ENCODE measurements around the gene HDAC4.

HDAC4 gene

DNA sequence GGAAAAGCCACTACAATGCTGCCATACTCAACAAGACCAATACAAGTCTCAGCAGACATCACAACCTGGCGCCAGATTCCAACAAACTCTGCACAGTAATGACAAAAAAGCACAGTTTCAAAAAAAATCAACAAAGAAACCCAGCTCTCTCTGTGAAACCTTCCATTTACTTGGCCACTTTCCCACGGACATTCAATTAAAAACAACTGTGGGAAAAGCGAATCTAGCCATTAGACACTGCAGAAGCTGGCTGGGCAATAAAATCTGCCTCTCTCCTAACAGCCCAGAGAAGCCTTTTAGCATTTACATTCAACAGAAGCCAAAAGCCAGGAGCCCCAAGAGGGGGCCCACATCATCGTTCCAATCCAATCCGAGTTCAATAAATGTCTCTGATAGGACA lies 128.9 kb downstream of the HDAC4 start:
- Histone ChIP-seq H3K9ac (ENCODE audit: low read depth in 1 of 2, low read length in 2 of 2) (no peak overlapping the region), H3K4me1 (ENCODE audit: control insufficient read depth in 1 of 2, insufficient read depth in 2 of 2, low read length in 2 of 2) (peaks cover 49 to 54% of the 10 kb centered on the region in 2 donors), H3K27ac (ENCODE audit: low read depth, low read length) (no peak overlapping the region)

DNA sequence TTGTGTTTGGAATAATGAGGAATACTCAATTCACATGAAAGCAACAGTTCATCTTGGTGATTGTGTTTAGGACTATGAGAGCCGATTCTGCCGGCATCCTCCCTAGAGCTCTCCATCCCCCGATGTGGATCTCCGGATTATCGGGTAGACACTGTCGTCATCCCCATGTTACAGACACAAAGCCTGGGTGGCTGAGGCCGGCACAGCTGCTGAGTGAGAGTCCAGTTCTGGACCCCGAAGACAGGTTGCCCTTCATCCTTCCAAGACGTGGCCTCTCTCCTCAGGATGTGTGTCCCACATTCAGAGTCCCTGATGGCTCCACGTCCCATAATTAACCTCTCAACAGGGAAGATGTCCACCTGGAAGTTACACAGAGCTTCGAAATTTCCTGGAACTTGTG lies 129.3 kb downstream of the HDAC4 start:
- Histone ChIP-seq H3K9ac (ENCODE audit: low read depth in 1 of 2, low read length in 2 of 2) (no peak overlapping the region), H3K36me3 (ENCODE audit: control insufficient read depth in 1 of 2, insufficient read depth in 2 of 2, low read length in 2 of 2) (no peaks in the 10 kb centered on the region), H3K27ac (ENCODE audit: low read depth, low read length) (no peak overlapping the region), H3K4me1 (ENCODE audit: control insufficient read depth in 1 of 2, insufficient read depth in 2 of 2, low read length in 2 of 2) (peaks cover 53 to 58% of the 10 kb centered on the region in 2 donors), H3K27me3 (ENCODE audit: control insufficient read depth in 1 of 2, insufficient read depth in 2 of 2, low read length in 2 of 2) (no peaks in the 10 kb centered on the region), H3K4me3 (ENCODE audit: low read depth in 1 of 2, low read length in 2 of 2) (no peak overlapping the region), H3K9me3 (ENCODE audit: control insufficient read depth in 1 of 2, low read length in 2 of 2) (no peaks in the 10 kb centered on the region)

More for the DNA sequence above, 128.9 kb downstream of the HDAC4 start:
- H3K36me3 ChIP-seq (ENCODE audit: control insufficient read depth in 1 of 2, insufficient read depth in 2 of 2, low read length in 2 of 2): no peaks in the 10 kb centered on the region
- no peaks in the 10 kb centered on the region for H3K27me3 ChIP-seq (ENCODE audit: control insufficient read depth in 1 of 2, insufficient read depth in 2 of 2, low read length in 2 of 2)
- H3K4me3 ChIP-seq (ENCODE audit: low read depth in 1 of 2, low read length in 2 of 2): no peak overlapping the region
- no peaks in the 10 kb centered on the region for H3K9me3 ChIP-seq (ENCODE audit: control insufficient read depth in 1 of 2, low read length in 2 of 2)

DNA sequence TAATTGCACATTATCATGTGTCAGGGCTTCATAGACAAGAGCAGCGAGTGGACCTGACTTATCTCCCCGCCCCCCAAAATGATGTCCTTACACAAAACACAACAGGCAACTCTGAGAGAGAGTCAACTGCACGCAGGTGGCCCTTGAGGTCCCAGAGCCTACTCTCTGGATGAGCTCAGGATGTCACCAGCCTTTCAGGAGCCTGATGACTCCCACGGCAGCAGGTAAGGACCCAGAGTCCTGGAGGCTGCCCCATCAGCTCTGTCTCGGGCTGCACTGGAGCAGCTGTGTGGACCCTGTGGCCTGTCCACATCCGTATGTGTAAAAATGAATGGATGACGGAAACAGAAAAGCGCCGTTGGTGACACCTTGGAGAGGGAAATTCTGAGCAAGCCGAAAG lies 130.9 kb downstream of the HDAC4 start:
- H3K9me3 ChIP-seq (ENCODE audit: control insufficient read depth in 1 of 2, low read length in 2 of 2): no peaks in the 10 kb centered on the region
- peaks cover 53 to 65% of the 10 kb centered on the region in 2 donors for H3K4me1 ChIP-seq (ENCODE audit: control insufficient read depth in 1 of 2, insufficient read depth in 2 of 2, low read length in 2 of 2)
- H3K36me3 ChIP-seq (ENCODE audit: control insufficient read depth in 1 of 2, insufficient read depth in 2 of 2, low read length in 2 of 2): no peaks in the 10 kb centered on the region
- H3K9ac ChIP-seq (ENCODE audit: low read depth in 1 of 2, low read length in 2 of 2): no peak overlapping the region
- H3K4me3 ChIP-seq (ENCODE audit: low read depth in 1 of 2, low read length in 2 of 2): no peak overlapping the region
- H3K27ac ChIP-seq (ENCODE audit: low read depth, low read length): no peak overlapping the region
- H3K27me3 ChIP-seq (ENCODE audit: control insufficient read depth in 1 of 2, insufficient read depth in 2 of 2, low read length in 2 of 2): no peaks in the 10 kb centered on the region

DNA sequence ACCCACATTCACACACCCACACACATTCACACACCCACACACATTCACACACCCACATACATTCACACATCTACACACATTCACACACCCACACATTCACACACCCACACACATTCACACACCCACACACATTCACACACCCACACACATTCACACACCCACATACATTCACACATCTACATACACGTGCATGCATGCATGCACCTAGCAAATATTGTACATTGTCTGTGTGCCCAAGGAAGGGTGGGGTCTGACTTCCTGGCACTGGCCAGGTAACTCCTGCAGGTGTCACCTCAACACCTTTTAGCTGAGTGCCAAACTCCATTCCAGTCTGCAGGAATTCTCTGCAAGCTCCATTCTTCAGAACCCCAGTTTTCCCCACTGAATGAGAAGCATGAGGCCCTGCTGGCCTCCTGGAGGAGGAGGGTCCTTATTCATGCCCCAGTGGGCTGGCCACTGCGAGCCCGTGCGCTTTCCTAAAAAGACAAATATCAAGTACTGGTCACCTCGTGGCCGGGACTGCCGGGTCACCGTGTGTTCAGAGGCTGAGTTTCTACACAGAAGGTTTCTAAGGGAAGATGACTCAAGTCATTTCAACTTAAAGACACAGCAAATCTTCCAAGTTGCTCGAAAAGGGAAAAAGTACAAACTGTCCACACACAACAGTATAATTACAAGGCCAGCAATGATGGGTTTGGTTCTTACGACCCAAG lies 131.5 kb downstream of the HDAC4 start:
- Histone ChIP-seq H3K9me3 (ENCODE audit: control insufficient read depth in 1 of 2, low read length in 2 of 2) (no peaks in the 10 kb centered on the region), H3K9ac (ENCODE audit: low read depth in 1 of 2, low read length in 2 of 2) (no peak overlapping the region), H3K27me3 (ENCODE audit: control insufficient read depth in 1 of 2, insufficient read depth in 2 of 2, low read length in 2 of 2) (no peaks in the 10 kb centered on the region), H3K4me1 (ENCODE audit: control insufficient read depth in 1 of 2, insufficient read depth in 2 of 2, low read length in 2 of 2) (peaks cover 54 to 64% of the 10 kb centered on the region in 2 donors), H3K4me3 (ENCODE audit: low read depth in 1 of 2, low read length in 2 of 2) (no peak overlapping the region), H3K36me3 (ENCODE audit: control insufficient read depth in 1 of 2, insufficient read depth in 2 of 2, low read length in 2 of 2) (no peaks in the 10 kb centered on the region), H3K27ac (ENCODE audit: low read depth, low read length) (no peak overlapping the region)

DNA sequence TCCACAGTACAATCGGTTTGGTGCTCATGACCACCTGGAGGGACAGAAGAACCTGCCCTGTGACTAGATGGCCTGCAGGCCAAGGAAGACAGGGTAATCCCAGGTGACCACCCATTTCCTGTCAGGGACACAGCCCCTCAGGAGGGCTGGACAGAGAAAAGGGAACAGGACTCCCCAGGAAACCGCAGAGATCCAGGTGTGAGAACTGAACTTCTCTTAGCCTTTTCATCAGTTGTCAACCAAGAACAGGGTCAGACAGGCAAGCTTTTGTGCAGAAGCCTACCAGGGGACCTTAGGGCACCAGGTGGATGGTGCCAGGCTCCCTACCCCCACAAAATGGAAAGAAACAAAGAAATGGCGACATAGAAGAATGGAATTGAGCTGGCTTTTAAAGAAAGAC lies 132.3 kb downstream of the HDAC4 start:
- peaks cover 59 to 64% of the 10 kb centered on the region in 2 donors for H3K4me1 ChIP-seq (ENCODE audit: control insufficient read depth in 1 of 2, insufficient read depth in 2 of 2, low read length in 2 of 2)
- peak overlapping the region; percentile 51 for H3K27ac ChIP-seq (ENCODE audit: low read depth, low read length)
- no peaks in the 10 kb centered on the region for H3K36me3 ChIP-seq (ENCODE audit: control insufficient read depth in 1 of 2, insufficient read depth in 2 of 2, low read length in 2 of 2)
- H3K9ac ChIP-seq (ENCODE audit: low read depth in 1 of 2, low read length in 2 of 2): peak overlapping the region in 1 of 2 donors; percentile 21
- no peaks in the 10 kb centered on the region for H3K27me3 ChIP-seq (ENCODE audit: control insufficient read depth in 1 of 2, insufficient read depth in 2 of 2, low read length in 2 of 2)
- no peaks in the 10 kb centered on the region for H3K9me3 ChIP-seq (ENCODE audit: control insufficient read depth in 1 of 2, low read length in 2 of 2)
- no peak overlapping the region for H3K4me3 ChIP-seq (ENCODE audit: low read depth in 1 of 2, low read length in 2 of 2)

DNA sequence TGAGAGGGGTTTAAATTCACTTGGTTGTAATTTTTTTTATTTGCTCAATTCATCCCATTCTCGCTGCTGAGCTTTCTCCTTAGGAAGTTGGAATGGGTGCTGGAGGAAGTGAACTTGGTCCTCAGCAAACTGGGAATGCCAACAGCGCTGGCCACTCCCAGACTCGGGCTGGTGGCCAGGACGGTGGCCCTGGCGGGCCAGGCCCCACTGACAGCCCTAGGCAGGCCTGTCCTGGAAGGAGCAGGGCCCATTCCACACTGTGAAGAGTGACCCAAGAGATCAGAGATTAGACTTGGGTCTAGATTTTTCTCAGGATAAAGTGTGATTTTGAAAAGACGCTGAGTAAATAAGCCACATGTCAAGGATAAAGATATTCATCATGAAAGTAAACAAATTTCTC lies 132.7 kb downstream of the HDAC4 start:
- Histone ChIP-seq H3K9me3 (ENCODE audit: control insufficient read depth in 1 of 2, low read length in 2 of 2) (no peaks in the 10 kb centered on the region), H3K27me3 (ENCODE audit: control insufficient read depth in 1 of 2, insufficient read depth in 2 of 2, low read length in 2 of 2) (no peaks in the 10 kb centered on the region), H3K27ac (ENCODE audit: low read depth, low read length) (peak overlapping the region; percentile 51), H3K4me3 (ENCODE audit: low read depth in 1 of 2, low read length in 2 of 2) (peak overlapping the region in 1 of 2 donors; percentile 69), H3K4me1 (ENCODE audit: control insufficient read depth in 1 of 2, insufficient read depth in 2 of 2, low read length in 2 of 2) (peaks cover 59 to 65% of the 10 kb centered on the region in 2 donors), H3K36me3 (ENCODE audit: control insufficient read depth in 1 of 2, insufficient read depth in 2 of 2, low read length in 2 of 2) (no peaks in the 10 kb centered on the region), H3K9ac (ENCODE audit: low read depth in 1 of 2, low read length in 2 of 2) (peak overlapping the region in 1 of 2 donors; percentile 21)

DNA sequence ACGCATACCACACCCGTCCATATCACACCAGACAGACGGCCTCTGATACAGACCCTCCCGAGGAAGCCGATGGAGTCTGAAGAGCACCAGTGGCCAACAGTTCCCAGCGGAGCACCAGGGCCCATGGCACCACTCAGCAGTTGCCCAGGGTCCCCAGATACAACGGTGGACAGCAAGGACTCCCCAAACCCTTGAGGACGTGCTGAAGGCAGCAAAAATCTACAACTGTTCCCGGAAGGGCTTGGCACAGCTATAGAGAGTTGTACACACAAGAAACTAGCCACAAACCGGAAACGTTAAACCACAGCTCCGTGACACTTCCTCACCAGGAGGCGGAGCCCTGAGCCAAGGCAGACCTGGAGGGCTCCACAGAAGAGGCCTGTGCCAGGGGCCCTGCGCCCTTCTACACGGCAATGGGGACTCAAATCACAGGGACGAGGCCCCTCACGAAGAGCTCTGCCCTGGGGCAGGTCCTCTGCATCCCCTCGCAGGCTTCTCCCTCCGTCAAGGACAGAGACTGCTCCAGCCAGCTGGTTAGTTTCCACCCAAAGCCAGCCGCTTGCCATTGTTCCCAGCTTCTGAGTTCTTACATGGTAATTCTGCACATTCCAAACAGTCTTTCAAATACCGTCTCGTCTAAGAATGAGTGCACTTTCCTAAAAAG lies 133.4 kb downstream of the HDAC4 start:
- peak overlapping the region; percentile 58 to 69 for H3K4me3 ChIP-seq (ENCODE audit: low read depth in 1 of 2, low read length in 2 of 2)
- peak overlapping the region; percentile 14 to 22 for H3K9ac ChIP-seq (ENCODE audit: low read depth in 1 of 2, low read length in 2 of 2)

DNA sequence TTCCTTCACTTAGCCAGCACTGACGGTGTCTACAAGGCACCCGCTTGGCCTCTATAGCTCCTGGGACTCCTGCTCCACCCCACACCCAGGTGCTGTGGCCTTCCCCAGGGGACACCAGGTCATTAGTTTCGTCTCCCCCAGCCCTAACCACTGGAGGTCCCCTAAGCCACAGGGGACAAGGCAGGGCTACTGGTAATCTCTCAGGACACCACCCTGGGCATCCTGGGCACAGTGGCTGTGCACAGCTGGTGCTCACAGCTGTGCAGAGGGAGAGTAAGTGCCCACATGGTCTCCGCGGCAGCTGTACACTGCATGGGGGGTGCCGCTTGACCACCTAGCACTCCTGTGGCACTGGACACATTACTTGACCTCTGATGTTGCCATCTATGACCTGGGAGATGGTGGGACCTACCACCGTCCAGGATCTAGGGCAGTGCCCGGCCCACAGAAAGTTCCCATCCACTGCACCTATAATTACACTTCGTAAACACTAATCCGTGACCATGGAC lies 134.0 kb downstream of the HDAC4 start:
- peak overlapping the region in 1 of 2 donors; percentile 14 for H3K9ac ChIP-seq (ENCODE audit: low read depth in 1 of 2, low read length in 2 of 2)
- peaks cover 59 to 65% of the 10 kb centered on the region in 2 donors for H3K4me1 ChIP-seq (ENCODE audit: control insufficient read depth in 1 of 2, insufficient read depth in 2 of 2, low read length in 2 of 2)
- peak overlapping the region; percentile 58 to 69 for H3K4me3 ChIP-seq (ENCODE audit: low read depth in 1 of 2, low read length in 2 of 2)

More for the DNA sequence above, 133.4 kb downstream of the HDAC4 start:
- Histone ChIP-seq H3K27me3 (ENCODE audit: control insufficient read depth in 1 of 2, insufficient read depth in 2 of 2, low read length in 2 of 2) (no peaks in the 10 kb centered on the region), H3K4me1 (ENCODE audit: control insufficient read depth in 1 of 2, insufficient read depth in 2 of 2, low read length in 2 of 2) (peaks cover 59 to 65% of the 10 kb centered on the region in 2 donors), H3K36me3 (ENCODE audit: control insufficient read depth in 1 of 2, insufficient read depth in 2 of 2, low read length in 2 of 2) (no peaks in the 10 kb centered on the region), H3K27ac (ENCODE audit: low read depth, low read length) (peak overlapping the region; percentile 40), H3K9me3 (ENCODE audit: control insufficient read depth in 1 of 2, low read length in 2 of 2) (no peaks in the 10 kb centered on the region)

DNA sequence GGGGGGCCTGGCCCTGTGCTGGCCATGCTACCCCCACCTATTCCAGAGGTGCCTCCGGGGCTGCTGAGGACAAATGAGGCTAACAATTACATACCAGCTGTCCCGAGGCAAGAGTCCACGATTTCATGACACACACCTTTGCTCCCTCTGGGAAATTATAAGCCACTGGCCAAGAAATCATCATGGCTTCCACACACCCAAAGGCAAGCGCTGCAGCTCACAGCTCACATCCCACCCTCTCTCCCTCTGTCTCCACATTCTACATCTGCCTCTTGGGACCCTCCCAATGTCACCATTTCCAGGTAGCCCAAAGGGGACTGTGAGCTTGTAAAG lies 134.4 kb downstream of the HDAC4 start:
- Histone ChIP-seq H3K36me3 (ENCODE audit: control insufficient read depth in 1 of 2, insufficient read depth in 2 of 2, low read length in 2 of 2) (no peaks in the 10 kb centered on the region), H3K27ac (ENCODE audit: low read depth, low read length) (peak overlapping the region; percentile 16), H3K9me3 (ENCODE audit: control insufficient read depth in 1 of 2, low read length in 2 of 2) (no peaks in the 10 kb centered on the region), H3K4me1 (ENCODE audit: control insufficient read depth in 1 of 2, insufficient read depth in 2 of 2, low read length in 2 of 2) (peaks cover 59 to 65% of the 10 kb centered on the region in 2 donors), H3K9ac (ENCODE audit: low read depth in 1 of 2, low read length in 2 of 2) (no peak overlapping the region), H3K27me3 (ENCODE audit: control insufficient read depth in 1 of 2, insufficient read depth in 2 of 2, low read length in 2 of 2) (no peaks in the 10 kb centered on the region), H3K4me3 (ENCODE audit: low read depth in 1 of 2, low read length in 2 of 2) (peak overlapping the region; percentile 58 to 69)

More for the DNA sequence above, 134.0 kb downstream of the HDAC4 start:
- H3K27ac ChIP-seq (ENCODE audit: low read depth, low read length): peak overlapping the region; percentile 16
- H3K36me3 ChIP-seq (ENCODE audit: control insufficient read depth in 1 of 2, insufficient read depth in 2 of 2, low read length in 2 of 2): no peaks in the 10 kb centered on the region
- no peaks in the 10 kb centered on the region for H3K27me3 ChIP-seq (ENCODE audit: control insufficient read depth in 1 of 2, insufficient read depth in 2 of 2, low read length in 2 of 2)
- H3K9me3 ChIP-seq (ENCODE audit: control insufficient read depth in 1 of 2, low read length in 2 of 2): no peaks in the 10 kb centered on the region

DNA sequence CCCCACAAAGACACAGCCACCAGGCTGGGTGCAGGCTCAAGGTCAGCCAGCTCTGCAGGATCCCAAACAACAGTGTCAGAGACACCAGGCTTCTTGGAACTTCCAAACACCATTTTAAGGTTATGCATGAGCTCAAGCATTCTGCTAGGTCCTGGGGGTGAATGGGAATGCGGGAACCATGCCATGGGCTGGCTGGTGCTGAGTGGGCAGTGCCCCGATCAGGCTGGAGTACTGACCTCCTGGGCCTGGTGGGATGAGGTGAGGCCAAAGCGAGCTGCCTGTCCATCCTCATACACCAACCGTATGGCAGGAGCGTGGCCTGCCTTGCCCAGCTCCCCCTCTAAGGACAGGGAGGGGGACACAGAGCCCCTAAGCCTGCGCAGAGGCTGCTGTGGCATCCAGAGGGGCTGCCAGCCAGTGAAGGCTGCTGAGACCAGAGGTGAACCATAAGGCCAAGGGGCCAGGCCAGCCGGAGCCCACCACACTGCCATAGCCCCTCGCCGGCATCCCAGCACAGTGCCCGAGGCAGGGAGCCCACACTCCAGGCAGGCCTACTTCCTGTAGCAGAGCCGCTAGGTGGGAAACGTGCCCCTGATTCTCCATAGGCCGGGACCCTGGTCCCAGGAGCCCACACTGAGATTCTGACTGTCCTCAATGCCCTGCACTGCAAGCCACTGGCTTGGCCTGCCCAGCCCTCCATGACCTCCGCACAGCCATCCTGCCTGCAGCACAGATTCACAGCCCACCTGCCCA lies 135.0 kb downstream of the HDAC4 start:
- Histone ChIP-seq H3K9ac (ENCODE audit: low read depth in 1 of 2, low read length in 2 of 2) (peak overlapping the region in 1 of 2 donors; percentile 11), H3K4me3 (ENCODE audit: low read depth in 1 of 2, low read length in 2 of 2) (peak overlapping the region in 1 of 2 donors; percentile 45), H3K27me3 (ENCODE audit: control insufficient read depth in 1 of 2, insufficient read depth in 2 of 2, low read length in 2 of 2) (no peaks in the 10 kb centered on the region), H3K4me1 (ENCODE audit: control insufficient read depth in 1 of 2, insufficient read depth in 2 of 2, low read length in 2 of 2) (peaks cover 59 to 65% of the 10 kb centered on the region in 2 donors), H3K36me3 (ENCODE audit: control insufficient read depth in 1 of 2, insufficient read depth in 2 of 2, low read length in 2 of 2) (no peaks in the 10 kb centered on the region), H3K9me3 (ENCODE audit: control insufficient read depth in 1 of 2, low read length in 2 of 2) (no peaks in the 10 kb centered on the region), H3K27ac (ENCODE audit: low read depth, low read length) (no peak overlapping the region)
